Stomach (tissue), 9 donors: Measurements from ENCODE around the gene MCF2L. TPM values are rescaled to one million over a fixed set of nuclear protein-coding genes. Genes with fewer than 3 reads are reported as not detected.
"Not testable (repeated sequence)": the region's sequence is repeated elsewhere in the genome, so short reads cannot be mapped to it uniquely, and the experiment has no call there.

Source experiments
- DNase-seq, 2 donors: peaks; one replicate each; pipeline versions ENCODE4 v3.0.0 to v3.0.0-alpha.2; 2013 to 2019
- H3K27ac ChIP-seq, 5 donors: fragments of 200-600 bp in 4 of 5; sonication (generic) in 4 of 5; one replicate each; pipeline ENCODE4 v1.5.1; 2013 to 2019; ENCODE audit warnings: mild to moderate bottlenecking in 1 of 5, moderate library complexity in 1 of 5
- H3K27me3 ChIP-seq, 3 donors: fragments of 200-600 bp; sonication (generic); one replicate each; pipeline ENCODE4 v1.5.1; 2017 to 2019; ENCODE audit warnings: mixed run types in 1 of 3
- H3K36me3 ChIP-seq, 4 donors: fragments of 200-600 bp; sonication (generic); 1 replicate in 3 of 4; 2 replicates in 1 of 4; pipeline ENCODE4 v1.5.1; 2016 to 2019
- H3K4me1 ChIP-seq, 4 donors: fragments of 200-600 bp; sonication (generic); one replicate each; pipeline ENCODE4 v1.5.1; 2016 to 2019
- H3K4me3 ChIP-seq, 4 donors: fragments of 200-600 bp; sonication (generic) in 3 of 4; one replicate each; pipeline ENCODE4 v1.5.1; 2016 to 2019; ENCODE audit warnings: mild to moderate bottlenecking in 1 of 4
- H3K9me3 ChIP-seq, 4 donors: fragments of 200-600 bp; sonication (generic); one replicate each; pipeline ENCODE4 v1.5.1; 2016 to 2019
- CTCF ChIP-seq, 7 experiments: fragments of 450-650 bp in 4 of 7; fragments of 200-600 bp in 3 of 7; sonication (generic) in 3 of 7; IDR thresholded peaks; one replicate each; pipeline ENCODE4 v1.5.1; 2016 to 2019; ENCODE audit warnings: antibody characterized with exemption in 7 of 7, control low read depth in 2 of 7, mild to moderate bottlenecking in 1 of 7
- EP300 ChIP-seq: sonication (generic); formaldehyde crosslinking; IDR thresholded peaks from one replicate; pipeline ENCODE4 v1.6.1; 2017; ENCODE audit warnings: antibody characterized with exemption
- POLR2A ChIP-seq, 4 donors: fragments of 450-650 bp; IDR thresholded peaks; one replicate each; pipeline ENCODE4 v1.6.1; 2016; ENCODE audit warnings: antibody characterized with exemption in 4 of 4, control low read depth in 2 of 4, mild to moderate bottlenecking in 1 of 4, moderate library complexity in 1 of 4
- POLR2AphosphoS5 ChIP-seq, 3 donors: sonication (generic); formaldehyde crosslinking; IDR thresholded peaks; one replicate each; pipeline ENCODE4 v1.6.1; 2016; ENCODE audit warnings: antibody characterized with exemption in 3 of 3
- WGBS, 5 donors: extraction: QIAGEN DNeasy Blood & Tissue Kit in 3 of 5; methylation state at CpG; one replicate each; pipeline versions ENCODE4 v1.1.5 to v1.1.7; 2013 to 2018; 5-methylcytosine and 5-hydroxymethylcytosine counted together
- intact Hi-C: fragments of 100-400 bp; cut with DNase I; formaldehyde crosslinking; loops from one replicate; pipeline ENCODE4 v1.15.1; 2023; ENCODE audit warnings: low total_unique reads
- polyA plus RNA-seq, 3 donors: library from polyadenylated mRNA; stranded (reverse); fragments of 200-250 nt; gene quantifications; one replicate each; pipeline ENCODE4 v1.2.3, GENCODE V29; 2013
- total RNA-seq, 5 donors: library from RNA; depleted of rRNA; stranded (reverse); fragments of >200 nt; gene quantifications; one replicate each; pipeline versions ENCODE4 v1.1.0 to v1.2.3, GENCODE V29; 2014 to 2016
- donor health status: healthy with polysubstance abuse.
- donor health status: Bipolar disorder and iron deficiency.
- donor health status: healthy.

The MCF2L gene
- total and polyA plus RNA-seq, 8 donors, result 10.8 to 363 (median 39.4) TPM

GRCh38 chr13:113078902-113079780 is 110.1 kb downstream of the MCF2L start:
- no peak overlapping the region for H3K27ac ChIP-seq
- whole genome bisulfite sequencing, 5 donors, result 76 to 86% (median 84%) methylated on average over 18 to 27 of the region's 27 CpGs
- H3K9me3 ChIP-seq, result no peaks in the 10 kb centered on the region
- no peaks in the 10 kb centered on the region for H3K4me1 ChIP-seq
- intact Hi-C loops, result no loop called here
- no peaks in the 10 kb centered on the region for H3K27me3 ChIP-seq
- H3K36me3 ChIP-seq, result peaks cover 10 to 80% (median 62%) of the 10 kb centered on the region in 4 donors
- TF ChIP-seq POLR2AphosphoS5 (IDR thresholded peaks at IDR 0.05) (no peak), CTCF (IDR thresholded peaks at IDR 0.05) (no peak), POLR2A (IDR thresholded peaks at IDR 0.05) (no peak), EP300 (no peak)
- no peak overlapping the region for H3K4me3 ChIP-seq
- DNase-seq, result no peak

GRCh38 chr13:113079781-113080080 is 110.7 kb downstream of the MCF2L start:
- H3K27ac ChIP-seq, H3K27me3 ChIP-seq, H3K4me3 ChIP-seq, intact Hi-C loops, H3K9me3 ChIP-seq, DNase-seq, H3K4me1 ChIP-seq: not testable (repeated sequence)
- 66 to 77% (median 74%) methylated on average over 6 to 9 of the region's 9 CpGs for WGBS, 5 donors
- H3K36me3 ChIP-seq, result peaks cover 8 to 78% (median 62%) of the 10 kb centered on the region in 4 donors

- H3K4me3 ChIP-seq, result no peak overlapping the region
- WGBS, 5 donors, result 87 to 94% (median 89%) methylated on average over 16 to 18 of the region's 18 CpGs
- no peaks in the 10 kb centered on the region for H3K4me1 ChIP-seq
- no peak for DNase-seq
- H3K27ac ChIP-seq, result no peak overlapping the region
- H3K36me3 ChIP-seq, result peaks cover 7 to 77% (median 62%) of the 10 kb centered on the region in 4 donors
- TF ChIP-seq POLR2A (IDR thresholded peaks at IDR 0.05) (no peak), POLR2AphosphoS5 (IDR thresholded peaks at IDR 0.05) (no peak), EP300 (no peak), CTCF (IDR thresholded peaks at IDR 0.05) (no peak)
- intact Hi-C loops, result no loop called here
- no peaks in the 10 kb centered on the region for H3K9me3 ChIP-seq
- H3K27me3 ChIP-seq, result peaks cover 0 to 5% (median 0%) of the 10 kb centered on the region in 3 donors
These were observed 111.4 kb downstream of the MCF2L start for GRCh38 chr13:113080361-113080831.

GRCh38 chr13:113080901-113081521 is 112.0 kb downstream of the MCF2L start:
- no peak overlapping the region for H3K27ac ChIP-seq
- H3K4me3 ChIP-seq, result no peak overlapping the region
- no peaks in the 10 kb centered on the region for H3K9me3 ChIP-seq
- intact Hi-C loops, result no loop called here
- WGBS, 5 donors, result 83 to 94% (median 89%) methylated on average over 13 to 25 of the region's 25 CpGs
- DNase-seq, result no peak
- peaks cover 0 to 5% (median 0%) of the 10 kb centered on the region in 3 donors for H3K27me3 ChIP-seq
- no peaks in the 10 kb centered on the region for H3K4me1 ChIP-seq
- TF ChIP-seq CTCF (IDR thresholded peaks at IDR 0.05) (no peak), POLR2AphosphoS5 (IDR thresholded peaks at IDR 0.05) (no peak), EP300 (no peak), POLR2A (IDR thresholded peaks at IDR 0.05) (no peak)
- H3K36me3 ChIP-seq, result peaks cover 7 to 74% (median 58%) of the 10 kb centered on the region in 4 donors
